Mesendoderm (in vitro differentiated cells): Measurements from ENCODE around the gene SP110.
"Not testable (repeated sequence)": the region's sequence is repeated elsewhere in the genome, so short reads cannot be mapped to it uniquely, and the experiment has no call there.

Experiments
- DNase-seq: peaks from one replicate; pipeline ENCODE4 v3.0.0; 2013
- H2AK5ac ChIP-seq: 2 replicates; pipeline ENCODE4 v1.6.1; 2013; ENCODE audit warnings: low read length, inconsistent platforms
- H2BK120ac ChIP-seq: 2 replicates; pipeline ENCODE4 v1.6.1; 2013; ENCODE audit warnings: low read depth, mild to moderate bottlenecking, low read length, moderate library complexity, mixed read lengths
- H2BK15ac ChIP-seq: replicated peaks from 2 replicates; pipeline ENCODE4 v1.6.1; 2013; ENCODE audit warnings: low read depth, mild to moderate bottlenecking, moderate library complexity
- H2BK5ac ChIP-seq: 2 replicates; pipeline ENCODE4 v1.6.1; 2013; ENCODE audit warnings: low read length, inconsistent platforms
- H3K18ac ChIP-seq: 2 replicates; pipeline ENCODE4 v1.6.1; 2013; ENCODE audit warnings: mild to moderate bottlenecking, low read length, mixed read lengths
- H3K23ac ChIP-seq: one replicate; pipeline ENCODE4 v1.6.1; 2013; ENCODE audit warnings: low read length
- H3K27ac ChIP-seq: 2 replicates; pipeline ENCODE4 v1.5.1; 2013; ENCODE audit warnings: low read depth, mild to moderate bottlenecking, inconsistent platforms, low read length, moderate library complexity
- H3K27me3 ChIP-seq: 2 replicates; pipeline ENCODE4 v1.6.1; 2013; ENCODE audit warnings: low read length, control low read depth, mild to moderate bottlenecking, inconsistent platforms; ENCODE audit not compliant: insufficient read depth, poor library complexity
- H3K36me3 ChIP-seq: 2 replicates; pipeline ENCODE4 v1.6.1; 2013; ENCODE audit warnings: low read length, inconsistent platforms; ENCODE audit not compliant: control insufficient read depth, insufficient read depth
- H3K4ac ChIP-seq: one replicate; pipeline ENCODE4 v1.6.1; 2013; ENCODE audit warnings: low read depth, mild to moderate bottlenecking, low read length, moderate library complexity
- H3K4me1 ChIP-seq: 2 replicates; pipeline ENCODE4 v1.6.1; 2013; ENCODE audit warnings: low read depth, low read length, inconsistent platforms; ENCODE audit not compliant: control insufficient read depth
- H3K4me2 ChIP-seq: 2 replicates; pipeline ENCODE4 v1.6.1; 2013; ENCODE audit warnings: low read length
- H3K4me3 ChIP-seq: 2 replicates; pipeline ENCODE4 v1.5.1; 2013; ENCODE audit warnings: mild to moderate bottlenecking, low read length
- H3K56ac ChIP-seq: one replicate; pipeline ENCODE4 v1.6.1; 2013; ENCODE audit warnings: low read length
- H3K79me1 ChIP-seq: 2 replicates; pipeline ENCODE4 v1.6.1; 2013; ENCODE audit warnings: low read length, inconsistent platforms
- H3K79me2 ChIP-seq: 2 replicates; pipeline ENCODE4 v1.6.1; 2013; ENCODE audit warnings: mild to moderate bottlenecking, low read length; ENCODE audit not compliant: control insufficient read depth, insufficient read depth
- H3K9ac ChIP-seq: 2 replicates; pipeline ENCODE4 v1.6.1; 2013; ENCODE audit warnings: low read length, inconsistent platforms
- H4K5ac ChIP-seq: one replicate; pipeline ENCODE4 v1.6.1; 2013; ENCODE audit warnings: low read length
- H4K8ac ChIP-seq: one replicate; pipeline ENCODE4 v1.6.1; 2013; ENCODE audit warnings: low read depth, mild to moderate bottlenecking, control low read depth, low read length, moderate library complexity
- WGBS: extraction: QIAGEN DNeasy Blood & Tissue Kit; methylation state at CpG from one replicate; pipeline ENCODE4 v1.1.7; 2013; ENCODE audit warnings: low lambda C conversion rate, missing lambda C conversion rate; ENCODE audit not compliant: insufficient coverage; ENCODE audit errors: extremely low coverage; 5-methylcytosine and 5-hydroxymethylcytosine counted together

Gene SP110

GRCh38 chr2:230128623-230129342 is 91.0 kb downstream of the SP110 start:
- Histone ChIP-seq H3K4ac (no peak overlapping the region), H3K27ac (no peak overlapping the region), H4K5ac (no peak overlapping the region), H2BK15ac (no peak overlapping the region), H3K56ac (no peak overlapping the region), H3K4me3 (no peak overlapping the region), H4K8ac (no peak overlapping the region), H3K36me3 (no peaks in the 10 kb centered on the region), H3K9ac (no peak overlapping the region), H3K23ac (no peak overlapping the region), H3K4me1 (no peaks in the 10 kb centered on the region), H2BK5ac (no peak overlapping the region), H3K79me2 (no peaks in the 10 kb centered on the region), H3K79me1 (no peaks in the 10 kb centered on the region), H3K4me2 (no peak overlapping the region), H3K27me3 (no peaks in the 10 kb centered on the region), H2BK120ac (no peak overlapping the region), H2AK5ac (no peak overlapping the region), H3K18ac (no peak overlapping the region)
- WGBS: no CpG with 5 or more reads among the region's 7 CpGs
- DNase-seq: no peak

DNA sequence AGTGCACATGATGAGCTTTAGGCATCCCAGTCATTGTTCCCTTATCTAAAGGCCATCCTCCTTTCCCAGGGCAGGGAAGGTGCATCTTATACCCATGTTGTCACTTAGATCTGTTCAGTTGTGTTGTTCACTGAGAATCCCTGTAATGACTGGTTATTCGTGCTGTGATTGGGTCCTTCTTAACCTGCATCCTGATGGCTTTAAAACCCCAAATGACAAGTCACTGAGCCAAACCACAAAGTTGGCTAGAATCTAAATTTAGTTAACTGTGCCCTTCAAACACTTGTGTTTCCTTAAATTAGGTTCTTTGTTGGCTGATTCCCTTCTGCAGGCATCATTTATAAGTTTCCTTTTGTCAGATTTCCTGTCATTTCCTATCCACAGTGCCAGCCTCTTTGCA is 92.6 kb downstream of the SP110 start:
- Histone ChIP-seq H3K56ac (no peak overlapping the region), H3K4me2 (no peak overlapping the region), H3K4me1 (no peaks in the 10 kb centered on the region), H3K27ac (no peak overlapping the region), H2BK15ac (no peak overlapping the region), H2AK5ac (no peak overlapping the region), H2BK5ac (no peak overlapping the region), H3K79me1 (no peaks in the 10 kb centered on the region), H3K9ac (no peak overlapping the region), H3K27me3 (no peaks in the 10 kb centered on the region), H2BK120ac (no peak overlapping the region), H3K4me3 (no peak overlapping the region), H3K4ac (no peak overlapping the region), H3K79me2 (no peaks in the 10 kb centered on the region), H4K8ac (no peak overlapping the region), H4K5ac (no peak overlapping the region), H3K18ac (no peak overlapping the region), H3K23ac (no peak overlapping the region), H3K36me3 (no peaks in the 10 kb centered on the region)
- WGBS: no CpG with 5 or more reads among the region's 1 CpG
- DNase-seq: no peak

GRCh38 chr2:230124757-230125431 is 94.9 kb downstream of the SP110 start:
- no peaks in the 10 kb centered on the region for H3K4me1 ChIP-seq
- H3K4me3 ChIP-seq: no peak overlapping the region
- no peak overlapping the region for H4K8ac ChIP-seq
- H3K79me1 ChIP-seq: no peaks in the 10 kb centered on the region
- no peak overlapping the region for H3K23ac ChIP-seq
- no peak overlapping the region for H3K27ac ChIP-seq
- H2BK15ac ChIP-seq: no peak overlapping the region
- no peak overlapping the region for H2BK5ac ChIP-seq
- no peak overlapping the region for H2BK120ac ChIP-seq
- no peak for DNase-seq
- no peak overlapping the region for H3K9ac ChIP-seq
- no peak overlapping the region for H2AK5ac ChIP-seq
- H3K4me2 ChIP-seq: no peak overlapping the region
- no peaks in the 10 kb centered on the region for H3K79me2 ChIP-seq
- WGBS: no CpG with 5 or more reads among the region's 11 CpGs
- H4K5ac ChIP-seq: no peak overlapping the region
- no peak overlapping the region for H3K56ac ChIP-seq
- no peak overlapping the region for H3K18ac ChIP-seq
- H3K36me3 ChIP-seq: no peaks in the 10 kb centered on the region
- H3K27me3 ChIP-seq: no peaks in the 10 kb centered on the region
- H3K4ac ChIP-seq: no peak overlapping the region

- DNase-seq: no peak
- Histone ChIP-seq H3K4me1 (no peaks in the 10 kb centered on the region), H3K23ac (no peak overlapping the region), H3K56ac (no peak overlapping the region), H4K5ac (no peak overlapping the region), H3K79me1 (no peaks in the 10 kb centered on the region), H2BK15ac (no peak overlapping the region), H2BK5ac (no peak overlapping the region), H3K36me3 (no peaks in the 10 kb centered on the region), H2BK120ac (no peak overlapping the region), H3K4me2 (no peak overlapping the region), H4K8ac (no peak overlapping the region), H3K4ac (no peak overlapping the region), H3K4me3 (no peak overlapping the region), H3K27me3 (no peaks in the 10 kb centered on the region), H3K18ac (no peak overlapping the region), H3K9ac (no peak overlapping the region), H2AK5ac (no peak overlapping the region), H3K27ac (no peak overlapping the region), H3K79me2 (no peaks in the 10 kb centered on the region)
- no CpG with 5 or more reads among the region's 6 CpGs for WGBS
Measured at GRCh38 chr2:230124235-230124634, 95.5 kb downstream of the SP110 start.

GRCh38 chr2:230120376-230120775 is 99.4 kb downstream of the SP110 start:
- not testable (repeated sequence) for H4K5ac ChIP-seq, H3K4ac ChIP-seq

More at GRCh38 chr2:230120376-230120775, 99.4 kb downstream of the SP110 start:
- not testable (repeated sequence) for H3K27me3 ChIP-seq, H2BK15ac ChIP-seq, H3K4me1 ChIP-seq, H2BK120ac ChIP-seq, H4K8ac ChIP-seq, H3K27ac ChIP-seq, H3K79me2 ChIP-seq, H2AK5ac ChIP-seq, H3K18ac ChIP-seq, H3K9ac ChIP-seq, H3K4me3 ChIP-seq, H3K23ac ChIP-seq, H3K36me3 ChIP-seq, H3K79me1 ChIP-seq, H3K56ac ChIP-seq, H3K4me2 ChIP-seq, DNase-seq, H2BK5ac ChIP-seq
- no CpG with 5 or more reads among the region's 2 CpGs for WGBS
